ENCODE results near the gene NPDC1. TPM values are rescaled to one million over a fixed set of nuclear protein-coding genes. Genes with fewer than 3 reads are reported as not detected.
A peak's percentile ranks its signal among the peaks of the same experiment; 100 is the strongest.
"Not testable (repeated sequence)": the region's sequence is repeated elsewhere in the genome, so short reads cannot be mapped to it uniquely, and the experiment has no call there.

The NPDC1 gene
- total RNA-seq, 1 donor from 2014 or later: 157 TPM

DNA sequence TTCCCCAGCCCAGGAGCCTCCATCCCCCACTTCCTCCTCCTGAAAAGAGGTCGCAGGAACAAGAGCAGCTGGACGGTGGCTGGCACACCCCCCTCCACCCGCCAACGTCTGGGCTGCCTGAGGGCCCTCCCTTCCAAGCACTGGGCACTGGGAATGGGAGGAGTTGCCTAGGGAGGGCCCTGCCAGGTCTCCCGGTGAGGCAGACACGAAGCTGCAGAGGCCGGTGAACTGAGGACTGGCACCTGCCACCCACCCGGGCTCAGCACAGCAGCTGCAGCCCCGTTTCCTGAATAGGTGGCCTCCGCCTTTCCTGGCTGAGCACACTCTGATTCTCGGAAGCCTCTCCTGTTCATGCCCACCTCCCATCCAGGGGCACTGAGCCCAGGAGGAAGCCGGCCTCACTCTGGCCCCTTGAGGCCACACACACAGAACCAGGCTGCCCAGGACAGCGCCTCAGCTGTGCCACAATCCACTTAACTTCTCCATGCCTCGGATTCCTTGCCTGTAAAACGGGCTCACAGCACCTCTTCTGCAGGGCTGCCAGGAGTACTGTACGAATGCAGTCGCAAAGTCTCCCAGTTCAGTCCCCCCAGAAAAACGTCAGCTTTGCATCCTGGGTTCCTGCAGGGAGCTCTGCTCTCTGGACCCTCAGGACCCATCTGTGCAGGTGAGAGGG is 1.3 kb downstream of the NPDC1 start:
- DNase-seq (ENCODE audit: low spot score): no peak
- intact Hi-C loops (cut with DNase I): no loop called here
- no peak for ATAC-seq

DNA sequence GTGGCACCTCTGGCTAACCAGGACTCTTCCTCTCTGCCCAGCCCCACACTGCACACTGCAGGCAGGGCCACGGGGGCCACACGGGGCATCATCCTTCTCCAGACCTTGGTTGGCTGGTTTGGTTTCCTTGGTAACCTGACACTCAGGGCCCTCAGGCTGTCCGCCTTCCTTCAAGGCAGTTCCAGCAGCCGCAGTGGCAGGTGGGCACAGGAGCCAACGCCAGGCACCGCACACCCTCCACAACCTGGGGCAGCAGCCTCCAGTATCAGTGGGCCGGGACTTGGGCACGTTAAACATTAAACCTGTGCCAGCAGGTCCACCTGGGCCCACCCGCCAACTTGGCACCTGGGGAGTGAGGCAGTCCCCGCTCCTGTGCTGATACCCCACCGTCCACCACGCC is 1.9 kb downstream of the NPDC1 start:
- no peak for ATAC-seq
- no peak for DNase-seq (ENCODE audit: low spot score)
- intact Hi-C loops (cut with DNase I): no loop called here

DNA sequence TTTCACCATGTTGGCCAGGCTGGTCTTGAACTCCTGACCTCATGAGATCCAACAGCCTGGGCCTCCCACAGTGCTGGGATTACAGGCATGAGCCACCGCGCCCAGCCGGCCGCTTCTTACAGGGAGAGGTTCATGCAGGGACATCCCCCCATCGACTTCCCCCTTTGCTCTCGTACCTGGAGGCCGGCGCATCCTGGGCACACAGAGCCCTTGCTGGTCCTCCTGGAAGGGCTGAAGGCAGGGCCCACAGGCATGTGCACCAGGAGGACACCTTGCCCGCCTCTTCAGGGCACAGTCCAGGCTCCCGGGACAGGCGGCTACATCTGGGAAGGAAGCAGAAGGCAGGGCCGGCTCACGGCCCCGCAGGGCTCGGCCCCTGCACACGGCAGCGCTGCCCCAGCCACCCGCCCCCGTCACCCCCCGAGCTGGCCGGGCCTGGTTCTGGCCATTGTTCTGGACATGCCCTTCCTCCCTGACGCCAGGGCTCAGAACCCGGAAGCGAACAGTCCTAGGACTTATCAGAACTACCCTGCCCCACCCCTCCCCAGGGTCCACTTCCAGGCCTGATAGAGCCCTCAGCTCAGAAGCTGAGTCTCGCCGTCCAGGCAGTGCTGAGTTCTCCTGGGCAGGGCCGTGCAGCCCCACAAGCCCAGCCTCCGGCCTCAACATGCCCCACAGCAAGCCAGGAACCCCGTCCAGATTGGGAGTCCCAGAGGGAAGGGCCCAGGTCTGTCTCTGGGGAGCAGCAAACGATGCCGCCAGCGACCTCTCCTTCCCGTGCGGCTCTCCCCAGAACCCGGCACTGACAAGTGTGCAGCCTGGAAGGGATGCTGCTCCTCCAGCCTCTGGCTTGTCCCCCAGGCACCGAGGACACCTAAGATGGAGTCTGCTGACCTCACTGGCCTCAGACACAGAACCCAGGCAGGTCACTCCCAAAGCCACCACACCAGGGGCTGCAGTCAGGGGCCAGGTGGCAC is 2.9 kb downstream of the NPDC1 start:
- intact Hi-C loops (cut with DNase I): no loop called here
- DNase-seq (ENCODE audit: low spot score) (no peak), ATAC-seq (no peak)

DNA sequence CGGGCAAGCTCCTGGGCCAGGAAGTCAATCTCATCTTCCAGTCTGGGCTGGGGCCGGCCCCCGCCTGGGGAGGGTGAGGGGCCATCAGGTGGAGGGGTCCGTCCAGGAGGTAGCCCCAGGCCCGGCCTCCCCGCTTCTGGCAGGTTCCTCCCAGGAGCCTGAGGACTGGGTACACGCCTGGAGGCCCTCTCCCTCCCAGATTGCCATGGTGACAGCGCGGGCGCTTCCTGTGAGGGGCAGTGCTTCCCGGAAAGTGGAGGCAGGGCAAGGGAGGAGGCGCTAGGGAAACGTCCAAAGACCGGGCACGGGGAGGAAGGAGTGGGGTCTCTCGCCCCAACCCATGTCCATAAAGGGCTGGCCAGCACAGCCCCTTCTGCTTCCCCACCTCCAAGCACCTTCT is 4.9 kb downstream of the NPDC1 start:
- DNase-seq (ENCODE audit: low spot score): no peak
- no peak for ATAC-seq
- intact Hi-C loops (cut with DNase I): no loop called here

- ATAC-seq: no peak
- DNase-seq (ENCODE audit: low spot score): no peak
- intact Hi-C loops (cut with DNase I): no loop called here
These were observed 5.4 kb downstream of the NPDC1 start for GRCh38 chr9:137040568-137040967.

GRCh38 chr9:137039611-137040366 is 6.2 kb downstream of the NPDC1 start:
- intact Hi-C loops (cut with DNase I): loop anchor here (5.0 kb wide), 1 partner anchor 92 kb away; the partner anchor contains the start of gene C8G
- no peak for DNase-seq (ENCODE audit: low spot score)
- no peak for ATAC-seq

DNA sequence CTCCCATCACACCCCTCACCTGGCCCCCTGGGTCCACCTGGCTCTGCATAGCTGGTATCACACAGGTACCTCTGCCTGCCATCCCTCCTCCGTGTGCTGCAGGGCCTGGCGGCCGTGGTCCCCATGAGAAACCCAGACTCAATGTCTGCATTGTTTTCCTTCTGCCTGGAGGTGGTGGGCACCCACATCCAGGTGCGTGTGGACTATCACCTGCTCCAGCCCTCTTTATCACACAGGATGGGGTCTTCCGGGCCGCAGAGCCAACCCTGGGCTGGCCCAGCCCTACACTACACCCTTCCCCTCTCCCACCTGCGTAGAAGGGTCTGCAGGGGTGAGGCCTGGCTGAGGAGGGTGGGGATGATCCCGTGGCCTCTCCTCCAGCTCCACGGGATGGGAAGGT is 7.1 kb downstream of the NPDC1 start:
- intact Hi-C loops (cut with DNase I): loop anchor here (5.0 kb wide), 1 partner anchor 92 kb away; the partner anchor contains the start of gene C8G
- DNase-seq (ENCODE audit: low spot score) (no peak), ATAC-seq (no peak)

- no peak for DNase-seq (ENCODE audit: low spot score)
- intact Hi-C loops (cut with DNase I): loop anchor here (5.0 kb wide), 1 partner anchor 90 kb away; the partner anchor contains the start of gene C8G
- no peak for ATAC-seq
These were observed 8.5 kb downstream of the NPDC1 start for GRCh38 chr9:137037483-137037882.

DNA sequence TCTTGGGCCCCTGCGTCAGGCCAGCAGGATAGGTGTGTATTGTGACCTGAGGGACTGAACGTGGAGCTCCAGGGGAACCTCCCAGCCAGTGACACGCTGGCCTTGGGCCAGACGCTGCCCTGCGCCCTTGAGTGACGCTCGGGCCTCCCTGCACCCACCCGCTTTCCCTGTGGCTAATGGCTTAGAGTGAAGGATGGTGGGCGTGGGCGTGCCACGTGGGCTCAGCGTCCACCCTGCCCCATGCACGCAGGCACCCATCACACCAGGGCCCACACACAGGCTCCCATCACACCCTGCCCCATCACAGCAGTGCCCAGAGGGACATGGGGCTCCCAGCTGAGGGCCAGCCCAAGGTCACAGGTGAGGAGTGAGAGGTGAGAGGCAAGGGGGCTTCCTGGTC is 8.9 kb downstream of the NPDC1 start:
- ATAC-seq: no peak
- intact Hi-C loops (cut with DNase I): loop anchor here (5.0 kb wide), 1 partner anchor 90 kb away; the partner anchor contains the start of gene C8G

GRCh38 chr9:137035937-137036336 is 10.0 kb downstream of the NPDC1 start:
- no peak for DNase-seq (ENCODE audit: low spot score)
- ATAC-seq: no peak
- intact Hi-C loops (cut with DNase I): loop anchor here (5.0 kb wide), 1 partner anchor 89 kb away; the partner anchor contains the start of gene C8G

More for the DNA sequence above, 8.9 kb downstream of the NPDC1 start:
- DNase-seq (ENCODE audit: low spot score): no peak

DNA sequence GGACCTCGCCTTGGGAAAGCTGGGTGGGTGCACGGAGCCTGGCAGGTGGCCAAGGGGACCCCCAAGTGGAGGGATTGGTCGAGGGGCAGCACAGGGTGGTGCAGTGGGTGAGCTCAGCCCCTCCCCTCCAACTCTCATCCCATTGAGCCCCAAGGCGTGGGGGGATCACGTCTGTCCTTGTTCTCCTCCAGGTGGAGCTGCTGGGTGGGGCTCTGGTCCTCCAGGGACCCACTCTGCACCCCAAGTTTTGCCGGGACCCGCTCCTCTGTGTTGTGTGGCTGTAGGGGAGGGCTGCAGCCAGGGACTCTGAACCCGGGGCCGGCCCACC is 10.5 kb downstream of the NPDC1 start:
- DNase-seq (ENCODE audit: low spot score) (no peak), ATAC-seq (peak; percentile 1)
- intact Hi-C loops (cut with DNase I): loop anchor here (5.0 kb wide), 1 partner anchor 88 kb away; the partner anchor contains the start of gene C8G

GRCh38 chr9:137034709-137035506 is 11.1 kb downstream of the NPDC1 start:
- ATAC-seq (peak; percentile 81), DNase-seq (ENCODE audit: low spot score) (peak; percentile 90)
- intact Hi-C loops (cut with DNase I): loop anchor here (5.0 kb wide), 2 partner anchors 88 to 238 kb away; partner anchors contain the start of genes C8G and CCDC183

GRCh38 chr9:137034039-137034708 is 11.8 kb downstream of the NPDC1 start:
- DNase-seq (ENCODE audit: low spot score): no peak
- intact Hi-C loops (cut with DNase I): loop anchor here (5.0 kb wide), 1 partner anchor 237 kb away; the partner anchor contains the start of gene CCDC183
- no peak for ATAC-seq

DNA sequence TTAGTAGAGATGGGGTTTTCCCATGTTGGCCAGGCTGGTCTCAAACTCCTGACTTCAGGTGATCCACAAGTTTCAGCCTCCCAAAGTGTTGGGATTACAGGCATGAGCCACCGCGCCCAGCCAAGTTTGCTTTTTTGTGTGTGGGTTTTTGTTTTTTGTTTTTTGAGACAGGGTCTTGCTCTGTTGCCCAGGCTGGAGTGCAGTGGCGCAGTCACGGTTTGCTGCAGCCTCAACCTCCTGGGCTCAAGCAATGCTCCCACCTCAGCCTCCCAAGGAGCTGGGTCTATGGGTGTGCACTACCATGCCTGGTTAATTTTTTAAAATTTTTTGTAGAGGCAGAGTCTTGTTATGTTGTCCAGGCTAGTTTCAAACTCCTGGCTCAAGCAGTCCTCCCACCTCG is 12.5 kb downstream of the NPDC1 start:
- ATAC-seq; DNase-seq (ENCODE audit: low spot score): not testable (repeated sequence)
- intact Hi-C loops (cut with DNase I): loop anchor here (5.0 kb wide), 1 partner anchor 236 kb away; the partner anchor contains the start of gene CCDC183

DNA sequence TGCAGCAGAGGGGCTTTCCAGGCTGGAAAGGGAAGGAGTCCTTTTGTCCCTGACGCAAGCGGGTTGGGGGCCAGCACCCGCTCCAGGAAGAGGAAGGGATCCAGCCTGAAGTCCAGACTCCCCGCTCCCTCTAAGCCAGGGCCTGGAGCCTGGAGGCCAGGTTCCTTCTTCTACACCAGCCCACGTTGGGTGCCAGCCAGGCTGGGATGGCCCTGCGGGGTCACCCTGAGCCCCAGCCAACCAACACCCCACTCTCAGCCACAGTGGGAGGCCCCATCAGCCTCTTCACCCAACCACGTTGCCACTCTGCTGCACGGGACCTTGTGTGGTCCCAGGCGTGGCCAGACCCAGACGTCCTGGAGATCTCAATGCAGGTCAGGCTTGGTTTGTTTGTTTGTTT is 13.1 kb downstream of the NPDC1 start:
- DNase-seq (ENCODE audit: low spot score): no peak
- ATAC-seq: peak; percentile 33
- intact Hi-C loops (cut with DNase I): loop anchor here (5.0 kb wide), 1 partner anchor 236 kb away; the partner anchor contains the start of gene CCDC183

DNA sequence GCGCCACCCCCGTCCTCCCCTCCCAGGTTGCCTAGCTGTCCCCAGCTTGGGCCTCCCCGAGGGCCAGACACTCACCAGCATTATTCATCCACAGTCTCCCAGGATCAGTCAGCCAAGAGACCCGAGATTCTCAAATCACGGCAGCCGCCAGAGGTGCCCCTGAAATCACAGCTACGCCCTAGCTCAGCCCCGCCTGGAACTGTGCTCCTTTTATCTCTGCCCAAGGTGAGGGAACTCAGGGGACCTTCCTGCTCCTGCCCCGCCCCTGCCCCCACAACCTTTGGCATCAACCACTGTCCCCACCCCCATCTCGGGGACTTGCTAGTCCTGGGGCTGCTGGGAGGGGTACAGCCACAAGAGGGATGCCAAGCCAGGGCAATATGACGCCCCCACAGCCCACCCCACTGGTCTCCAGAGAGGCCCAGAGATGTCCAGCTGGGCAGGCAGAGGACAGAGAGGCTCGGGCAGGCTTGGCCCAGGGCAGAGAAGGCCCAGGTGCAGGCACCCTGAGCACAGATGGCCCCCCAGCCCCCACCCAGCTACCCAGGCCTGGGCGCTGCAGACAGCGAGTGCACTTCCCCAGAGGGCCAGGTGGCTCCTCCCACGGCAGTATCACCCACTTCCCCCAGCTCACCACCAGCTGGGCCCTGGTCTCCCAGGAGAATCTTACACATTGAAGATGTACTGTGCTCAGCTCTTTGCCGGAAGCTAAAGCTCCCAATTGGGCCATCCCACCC is 13.9 kb downstream of the NPDC1 start, which contains the start of gene FUT7:
FUT7 (minus strand) TSS at position 185 of the 737 bp plus-strand sequence; CDS start at position 88, 97 bp downstream.
- intact Hi-C loops (cut with DNase I): loop anchor here (5.0 kb wide), 1 partner anchor 235 kb away; the partner anchor contains the start of gene CCDC183

More for the DNA sequence above, 13.9 kb downstream of the NPDC1 start, which contains the start of gene FUT7:
- DNase-seq (ENCODE audit: low spot score) (no peak), ATAC-seq (no peak)
